Astrocyte (in vitro differentiated cells and primary cell): ENCODE data around the gene STIL.

Experiments
- CTCF ChIP-seq: IDR thresholded peaks from 2 replicates; pipeline ENCODE4 v1.5.1; 2011; ENCODE audit warnings: low read depth, mild to moderate bottlenecking, inconsistent platforms, low read length, moderate library complexity; ENCODE audit not compliant: insufficient read depth
- EZH2 ChIP-seq: IDR thresholded peaks from 2 replicates; pipeline ENCODE4 v1.6.1; 2012; ENCODE audit warnings: mild to moderate bottlenecking, low read length, inconsistent platforms; ENCODE audit not compliant: insufficient read depth

GRCh38 chr1:47340227-47340626 is 26.3 kb upstream of the STIL start:
- TF ChIP-seq CTCF (no peak), EZH2 (no peak)
